SKM-1 treated with dmso at 0.1 percent for 144 hours (cell line): ENCODE results near the gene CCNA2.

Source experiments
- DNase-seq: peaks from one replicate; lab custom pipeline; 2025; ENCODE audit not compliant: unreplicated experiment; lab: John Stamatoyannopoulos, UW

CCNA2 gene

DNA sequence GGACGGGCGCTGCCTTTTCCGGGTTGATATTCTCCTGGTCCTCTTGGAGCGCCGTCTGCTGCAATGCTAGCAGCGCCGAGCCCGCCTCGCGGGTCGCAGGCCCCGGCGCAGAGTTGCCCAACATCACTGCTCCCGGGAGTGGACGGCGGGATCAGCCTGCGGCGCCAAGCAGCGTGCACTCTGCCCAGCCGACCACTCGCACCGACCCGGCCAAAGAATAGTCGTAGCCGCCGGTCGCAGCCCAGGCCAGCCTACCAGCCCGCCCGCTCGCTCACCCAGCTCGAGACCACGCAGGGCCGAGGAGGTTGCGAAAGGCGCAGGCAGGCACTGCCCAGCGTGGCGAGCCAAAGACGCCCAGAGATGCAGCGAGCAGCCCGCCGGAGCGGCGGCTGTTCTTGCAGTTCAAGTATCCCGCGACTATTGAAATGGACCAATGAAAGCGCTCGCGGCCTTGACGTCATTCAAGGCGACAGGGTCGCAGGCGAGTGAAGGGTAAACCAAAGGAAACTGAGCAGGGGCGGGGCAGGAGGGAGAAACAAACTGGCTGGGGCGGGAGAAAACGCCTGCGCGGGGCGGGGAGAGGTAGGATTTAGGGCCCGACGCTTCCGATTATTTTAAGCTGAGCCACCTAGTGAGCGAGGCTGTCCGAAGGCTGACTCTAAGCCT, at the start of gene CCNA2:
CCNA2 (minus strand) TSS at position 379 of the 666 bp plus-strand sequence; CDS start at position 124, 255 bp downstream.
- peak; percentile 96 for DNase-seq

DNA sequence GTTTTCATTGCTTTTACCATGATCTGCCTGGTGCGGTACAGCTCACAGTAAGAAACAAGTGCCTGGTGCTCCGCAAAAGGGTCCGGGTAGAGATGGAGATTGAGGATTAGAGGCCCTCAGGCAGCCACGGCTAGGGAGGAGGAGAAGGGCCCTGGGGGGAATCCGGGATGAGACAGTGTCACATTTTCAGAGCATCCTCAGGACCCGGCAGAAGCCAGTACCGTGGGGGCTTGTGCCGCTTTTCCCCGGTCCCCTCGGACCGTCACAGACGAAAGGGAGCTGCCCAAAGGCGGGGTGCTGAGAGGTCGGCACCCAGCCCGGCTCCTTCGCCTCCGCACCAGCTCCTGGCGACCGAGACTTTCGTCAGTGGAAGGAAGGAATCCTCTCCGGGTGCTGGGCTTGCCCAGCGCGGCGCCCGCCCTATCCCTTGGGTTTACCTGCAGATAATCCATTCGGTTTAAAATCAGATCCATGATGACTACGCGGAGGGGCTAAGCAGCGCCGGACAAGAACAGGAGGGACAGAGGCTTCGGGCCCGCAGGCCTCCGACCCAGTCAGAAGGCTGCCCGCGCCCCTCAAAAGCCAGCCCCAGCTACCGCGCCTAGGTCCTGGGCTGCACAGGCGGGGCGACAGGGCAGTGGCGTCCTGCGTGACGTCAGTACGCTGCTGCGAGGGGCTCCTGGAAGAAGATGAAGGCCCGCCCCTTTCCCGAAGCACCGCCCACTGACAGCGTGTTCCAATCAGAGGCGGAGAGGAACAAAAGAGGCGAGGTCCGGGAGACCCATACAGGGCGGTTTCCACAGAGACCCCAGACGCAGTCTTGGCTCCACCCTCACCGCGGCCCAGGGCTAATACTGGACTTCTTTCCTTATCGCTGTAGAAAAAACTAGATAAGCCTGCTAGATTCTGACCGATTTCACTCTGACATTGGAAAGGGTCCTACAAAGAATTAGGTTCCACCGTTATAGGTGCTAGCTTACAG, 46.4 kb upstream of the CCNA2 start, which contains the start of gene BBS7:
BBS7 (minus strand) TSS at position 634 of the 982 bp plus-strand sequence; CDS start at position 473, 161 bp downstream.
- peak; percentile 93 for DNase-seq

DNA sequence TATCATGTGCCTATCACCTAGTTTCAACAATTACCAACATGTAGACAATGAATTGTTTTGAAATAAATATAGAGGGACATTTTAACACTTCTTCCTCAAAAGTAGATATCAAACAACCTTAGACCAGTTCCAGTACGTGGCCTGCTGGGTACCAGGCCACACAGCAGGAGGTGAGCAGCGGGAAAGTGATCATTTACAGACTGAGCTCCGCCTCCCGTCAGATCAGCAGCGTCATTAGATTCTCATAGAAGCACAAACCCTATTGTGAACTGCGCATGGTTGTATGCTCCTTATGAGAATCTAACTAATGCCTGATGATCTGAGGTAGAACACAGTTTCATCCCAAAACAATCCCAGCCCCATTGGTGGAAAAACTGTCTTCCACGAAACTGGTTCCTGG, 40.1 kb upstream of the CCNA2 start:
- DNase-seq = no peak

DNA sequence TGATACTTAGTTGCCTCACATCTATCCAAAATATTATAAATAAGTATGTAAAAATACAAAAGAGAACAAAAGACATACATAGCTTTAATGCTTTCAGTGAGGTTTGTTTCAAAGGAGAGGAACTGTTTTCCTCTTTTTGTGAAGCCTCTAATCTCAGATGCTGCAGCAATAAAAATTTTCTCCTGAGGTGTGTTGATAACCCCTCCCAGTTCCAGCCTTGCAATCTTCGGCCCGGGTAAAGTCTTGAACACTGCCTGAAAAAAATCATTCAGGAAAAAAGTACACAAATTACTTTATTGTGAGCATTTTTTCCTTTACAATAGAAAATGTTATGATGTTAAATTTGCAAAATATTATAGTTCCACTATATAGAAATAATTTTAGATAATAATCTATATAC, 37.7 kb upstream of the CCNA2 start:
- no peak for DNase-seq

DNA sequence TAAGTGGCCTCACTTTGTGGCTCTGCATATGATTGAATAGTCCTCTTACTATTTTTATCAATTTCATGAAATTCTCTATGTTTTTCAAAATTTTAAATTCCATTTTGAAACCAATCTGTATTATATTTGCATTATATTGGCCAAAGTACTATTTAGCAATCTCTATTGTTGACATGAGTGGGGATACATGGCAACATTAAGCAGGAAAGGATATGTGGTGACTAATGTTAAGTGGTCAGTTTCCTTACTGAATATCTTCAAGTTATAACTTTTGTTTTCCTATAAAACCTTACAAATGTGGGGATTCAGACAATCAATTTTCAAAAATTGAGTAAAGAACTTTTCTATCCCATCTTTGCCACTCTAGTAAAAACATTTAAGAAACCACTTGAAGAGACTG, 36.4 kb upstream of the CCNA2 start:
- no peak for DNase-seq

DNA sequence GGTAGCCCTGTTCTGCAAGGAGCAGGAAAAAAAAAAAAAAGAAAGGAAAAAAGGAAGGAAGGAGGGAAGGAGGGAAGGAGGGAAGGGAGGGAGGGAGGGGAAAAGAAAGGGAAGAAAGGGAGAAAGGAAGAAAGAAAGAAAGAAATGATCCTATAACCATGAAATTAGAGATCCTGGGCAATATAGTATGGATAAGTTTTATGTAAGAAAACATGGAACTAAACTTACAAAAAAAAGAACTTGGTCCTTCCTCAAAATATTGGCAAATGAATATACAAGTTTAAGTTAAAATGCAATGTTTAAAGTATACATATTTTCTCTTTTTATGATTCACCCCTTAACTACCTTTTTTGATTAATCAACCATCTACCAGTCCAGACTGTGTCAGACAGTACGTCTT, 27.7 kb upstream of the CCNA2 start:
- no peak for DNase-seq

DNA sequence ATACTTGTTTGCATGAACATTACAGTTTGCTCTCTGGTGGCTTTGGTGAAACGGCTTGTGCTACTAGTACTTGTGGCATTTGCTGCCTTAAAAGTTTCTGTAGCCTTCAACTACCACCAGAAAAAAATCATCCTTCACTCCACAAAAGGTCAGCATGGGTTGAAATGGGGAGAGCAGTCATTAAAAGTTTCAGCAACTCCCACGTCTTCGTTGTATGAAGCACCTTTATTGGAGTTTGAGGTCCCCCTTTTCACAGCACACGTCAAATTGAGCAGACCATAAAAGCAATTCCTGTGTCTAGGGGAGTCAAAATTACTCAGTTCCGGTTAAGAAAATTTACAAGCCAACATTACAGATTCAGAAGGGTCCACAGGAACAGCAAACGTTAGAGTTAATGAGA, 23.0 kb upstream of the CCNA2 start:
- no peak for DNase-seq

DNA sequence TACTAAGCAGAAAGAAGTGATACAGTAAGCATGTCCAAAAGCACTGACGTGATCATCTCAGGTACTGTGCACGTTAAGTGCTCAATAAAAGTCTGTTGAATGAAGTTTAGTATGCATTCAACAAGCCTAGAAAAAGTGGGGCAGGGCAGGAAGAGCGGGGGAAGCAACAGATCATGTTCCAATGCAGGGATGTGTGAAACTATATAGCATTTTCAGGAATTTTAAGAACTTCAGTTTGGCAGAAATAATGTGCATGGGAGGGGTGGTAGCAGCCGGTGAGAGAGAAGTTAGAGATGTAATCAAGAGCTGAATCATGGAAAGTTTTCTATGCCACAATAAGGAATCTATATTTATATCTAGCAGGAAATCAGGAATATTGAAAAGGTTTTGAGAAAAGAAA, 19.2 kb upstream of the CCNA2 start:
- no peak for DNase-seq

DNA sequence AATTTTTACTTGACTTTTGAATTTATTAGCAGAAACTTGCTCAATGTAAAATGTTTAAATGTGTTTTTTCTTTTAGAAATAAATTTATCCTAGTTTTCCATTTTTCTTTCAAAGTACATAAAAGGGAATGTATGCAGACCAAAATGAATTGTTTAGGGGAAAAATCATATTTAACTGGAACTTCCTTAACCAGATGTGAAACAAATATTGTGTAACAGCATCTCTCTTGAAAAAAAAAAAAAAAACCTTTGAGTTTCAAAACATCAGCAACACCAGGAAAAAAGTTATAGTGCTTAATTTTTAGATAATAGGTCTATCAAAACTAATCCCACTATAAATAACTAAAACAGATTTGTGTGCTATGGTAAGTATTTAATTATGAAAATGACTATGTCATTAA, 14.5 kb upstream of the CCNA2 start:
- DNase-seq = no peak

DNA sequence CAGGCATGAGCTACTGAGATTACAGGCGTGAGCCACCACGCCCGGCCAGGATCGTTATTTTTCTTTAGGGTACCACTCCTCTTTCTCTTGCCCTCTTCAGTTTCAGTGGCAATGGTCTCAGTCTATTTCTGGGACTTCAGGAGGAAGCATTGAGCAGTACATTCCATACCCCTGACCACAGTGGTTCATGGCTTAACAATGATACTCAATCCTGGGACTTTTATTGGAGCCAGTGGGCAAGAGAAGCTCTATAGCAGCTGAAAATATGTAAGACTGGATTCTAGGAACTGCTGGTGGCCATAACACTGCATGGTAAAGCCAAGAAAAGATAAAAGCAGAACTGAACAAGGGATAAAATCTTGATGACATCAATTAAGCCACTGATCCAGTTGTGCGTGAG, 5.8 kb upstream of the CCNA2 start:
- no peak for DNase-seq

DNA sequence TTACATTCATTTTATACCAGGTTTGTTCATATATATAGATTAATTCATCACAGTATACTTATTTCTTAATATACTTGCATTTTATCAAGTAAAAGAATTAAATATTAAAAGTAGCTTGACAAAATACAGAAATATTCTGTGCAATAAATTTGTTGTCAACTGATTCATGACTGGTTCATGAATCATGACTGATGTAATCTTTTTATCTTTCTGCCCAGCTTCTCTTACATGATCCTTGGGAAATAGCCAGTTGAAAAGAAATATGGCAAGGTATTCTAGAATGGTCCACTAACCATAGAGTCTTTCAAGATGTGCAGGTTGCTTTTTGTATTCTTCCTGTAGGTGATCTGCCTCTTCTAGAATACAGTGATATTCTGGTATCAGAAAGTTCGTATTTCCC, 4.2 kb upstream of the CCNA2 start:
- DNase-seq = no peak

DNA sequence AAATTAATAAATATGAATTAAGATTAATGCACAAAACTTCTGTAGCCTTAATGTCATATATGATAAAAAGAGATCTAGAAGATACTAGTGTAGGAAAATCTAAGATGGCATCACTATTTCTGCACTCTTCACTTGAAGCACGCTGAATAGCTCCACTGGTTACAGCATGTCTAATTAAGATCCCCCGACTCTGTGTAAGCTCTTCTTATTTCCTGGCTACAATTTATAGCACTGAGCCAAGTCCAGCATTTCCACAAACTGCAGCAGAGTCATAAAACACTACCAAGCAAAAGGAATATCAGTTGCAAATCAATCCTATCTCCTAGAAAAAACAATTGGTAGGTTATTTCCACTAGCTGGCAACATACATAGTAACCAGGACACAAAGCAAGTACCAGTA, 1.3 kb upstream of the CCNA2 start:
- DNase-seq = no peak

DNA sequence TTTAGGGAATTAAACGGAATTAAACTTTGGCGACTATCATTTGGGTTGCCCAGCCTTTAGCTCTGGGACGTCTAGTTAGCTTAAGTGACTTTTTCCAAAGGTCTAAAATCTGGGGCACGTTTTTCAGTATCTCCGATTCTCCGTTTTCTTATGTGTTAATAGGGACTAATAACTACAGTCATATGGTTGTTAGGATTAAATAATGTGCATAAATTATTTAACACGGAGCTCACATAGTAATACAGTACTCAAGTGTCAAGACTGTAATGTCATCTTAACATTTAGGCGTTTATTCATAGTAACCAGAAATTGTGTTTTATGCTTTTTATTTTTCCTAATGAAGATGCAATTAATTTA, 466 bp upstream of the CCNA2 start:
- no peak for DNase-seq

DNA sequence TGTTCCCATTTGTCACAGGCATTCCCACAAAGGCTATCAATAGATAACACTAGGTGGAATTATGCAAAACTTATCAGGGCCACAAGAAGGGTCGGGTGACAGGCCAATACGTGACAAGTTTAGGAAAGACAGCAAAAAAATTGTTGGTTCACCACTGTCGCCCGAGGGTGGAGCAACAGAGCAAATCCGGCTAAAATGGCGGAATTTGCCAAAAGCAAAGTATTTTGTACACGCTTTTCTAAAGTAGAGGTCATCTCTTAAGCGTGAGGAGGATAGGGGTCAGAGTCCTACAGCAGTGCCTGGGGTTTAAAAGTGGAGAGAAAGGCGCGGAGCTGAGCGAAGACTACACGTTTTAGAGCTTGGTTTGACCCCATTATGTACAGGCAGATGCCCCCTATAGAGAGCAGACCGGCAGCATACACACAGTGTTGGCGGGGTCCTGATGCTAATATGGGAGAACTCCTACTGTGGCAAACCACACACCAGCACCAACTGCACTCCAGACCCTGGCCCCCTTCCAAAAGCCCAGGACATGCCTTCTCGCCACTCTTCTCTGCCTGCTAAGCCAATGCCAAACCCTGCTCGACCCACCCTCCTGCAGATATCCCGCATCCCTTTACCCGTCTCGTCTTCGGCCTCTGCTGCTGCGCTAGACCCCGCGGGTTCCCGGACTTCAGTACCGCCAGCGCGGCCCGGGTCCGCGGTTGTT, 733 bp downstream of the CCNA2 start:
- DNase-seq = peak; percentile 29

DNA sequence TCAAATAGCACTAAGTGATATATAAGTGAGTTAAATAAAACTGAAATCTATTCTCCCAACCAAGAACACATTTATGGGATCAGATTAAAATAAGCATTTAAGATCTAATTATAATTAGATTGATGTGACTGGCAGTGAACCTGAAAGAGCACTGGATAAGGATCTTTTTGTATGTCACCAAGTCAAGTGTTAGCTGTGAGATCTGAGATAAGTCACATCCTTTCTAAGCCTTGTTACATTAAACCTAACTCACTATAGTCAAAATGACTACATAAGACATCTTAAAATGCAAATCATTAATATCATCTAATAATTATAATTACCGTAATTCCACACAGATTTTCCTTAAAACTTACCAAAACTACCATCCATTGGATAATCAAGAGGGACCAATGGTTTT, 1.6 kb downstream of the CCNA2 start:
- no peak for DNase-seq

DNA sequence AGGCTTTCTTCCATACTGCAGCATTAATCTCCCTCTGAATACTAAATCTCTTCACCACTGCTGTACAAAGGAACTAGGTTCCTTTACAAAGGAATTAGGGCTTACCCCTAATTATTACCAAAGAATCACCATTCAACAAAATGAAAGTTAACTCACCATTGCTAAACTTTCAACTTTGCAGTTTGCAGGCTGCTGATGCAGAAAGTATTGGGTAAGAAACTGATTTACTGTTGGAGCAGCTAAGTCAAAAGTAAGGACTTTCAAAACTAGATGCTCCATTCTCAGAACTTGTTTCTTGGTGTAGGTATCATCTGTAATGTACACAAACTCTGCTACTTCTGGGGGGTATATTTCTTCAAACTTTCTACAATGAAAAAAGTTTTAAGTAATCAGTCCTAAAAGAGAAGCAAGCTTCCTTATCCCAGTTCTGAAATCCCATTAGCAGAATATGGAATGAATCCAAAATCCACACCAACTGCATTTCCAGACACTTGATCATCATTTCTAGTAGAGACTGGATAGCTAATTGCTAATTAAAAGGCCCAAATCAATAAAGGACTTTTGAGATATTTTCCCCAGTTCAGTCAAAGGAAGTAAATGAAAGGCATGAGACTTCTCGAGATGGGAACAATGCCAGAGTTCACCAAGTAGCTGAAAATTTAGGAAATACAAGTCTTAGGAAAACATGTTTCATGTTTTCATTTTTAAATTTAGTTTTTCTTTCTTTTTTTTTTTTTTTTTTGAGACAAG, 4.3 kb downstream of the CCNA2 start:
- no peak for DNase-seq

DNA sequence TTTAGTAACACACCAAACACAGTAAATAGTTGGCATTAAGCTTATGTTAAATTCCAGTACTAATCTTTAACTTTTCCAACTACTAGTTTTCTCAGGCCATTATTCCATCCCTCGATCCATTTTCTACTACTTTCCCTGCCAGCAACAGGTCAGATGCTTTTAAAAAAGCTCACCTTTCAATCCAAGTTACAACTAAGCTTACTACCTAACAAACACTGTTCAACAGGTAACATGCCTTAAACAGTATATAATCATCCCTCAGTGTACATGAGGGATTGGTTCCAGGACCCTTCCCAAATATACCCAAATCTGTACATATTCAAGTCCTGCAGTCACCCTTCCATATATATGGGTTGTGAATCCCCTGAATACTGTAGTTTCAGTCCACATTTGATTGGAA, 5.5 kb downstream of the CCNA2 start:
- no peak for DNase-seq

DNA sequence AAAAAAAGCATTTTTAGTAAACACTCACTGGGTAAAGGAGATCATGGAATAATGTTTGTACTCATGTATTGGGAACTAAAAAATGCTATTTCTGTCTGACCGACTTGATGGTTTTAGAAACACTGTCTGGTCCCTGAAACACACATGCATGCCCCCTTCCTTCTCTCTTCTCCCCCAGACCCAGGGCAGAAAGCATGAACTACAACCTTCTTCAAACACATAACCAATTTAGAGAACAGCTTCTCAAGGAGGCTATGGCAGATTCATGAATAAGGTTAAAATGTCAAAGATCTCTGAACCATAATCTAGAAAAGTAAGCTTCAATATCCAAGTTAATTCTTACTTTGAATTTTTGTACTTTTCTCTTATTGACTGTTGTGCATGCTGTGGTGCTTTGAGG, 6.0 kb downstream of the CCNA2 start:
- no peak for DNase-seq

DNA sequence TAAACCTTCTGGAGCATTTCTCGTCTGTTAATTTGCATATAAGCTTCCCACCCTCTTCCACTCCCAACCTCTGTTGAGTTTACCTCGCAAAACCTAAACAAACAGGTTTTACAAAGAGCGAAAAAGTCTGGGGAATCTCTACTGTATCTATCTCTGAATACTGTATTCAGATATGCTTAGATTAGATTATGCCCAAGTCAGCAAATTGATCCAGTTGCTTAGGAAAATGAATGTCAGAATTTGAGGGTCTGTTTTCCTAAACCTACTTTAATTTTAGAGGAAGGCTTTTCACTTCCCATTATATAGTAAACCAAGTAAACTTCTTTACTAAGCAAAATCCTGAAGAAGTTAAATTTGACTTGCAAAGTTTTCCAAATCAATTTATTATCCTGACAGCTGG, 6.7 kb downstream of the CCNA2 start:
- no peak for DNase-seq

DNA sequence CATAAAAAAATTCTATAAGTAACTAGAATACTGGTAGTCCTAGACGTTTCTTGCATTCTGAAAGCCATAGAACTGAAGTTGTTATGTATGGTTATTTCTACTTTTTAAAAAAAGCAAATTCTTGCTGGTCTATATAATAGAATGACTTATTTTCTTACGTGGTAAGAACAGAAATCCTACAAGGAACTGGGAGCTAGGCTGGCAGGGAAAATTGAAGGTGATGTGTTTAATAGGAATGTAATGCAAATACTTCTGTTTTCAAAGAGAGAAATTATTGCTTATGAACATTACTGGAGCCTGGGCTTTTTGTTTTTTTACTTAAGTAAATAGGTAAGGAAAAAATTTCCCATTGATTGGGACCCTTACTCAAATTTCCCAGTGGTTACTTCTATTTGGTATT, 8.9 kb downstream of the CCNA2 start:
- no peak for DNase-seq

DNA sequence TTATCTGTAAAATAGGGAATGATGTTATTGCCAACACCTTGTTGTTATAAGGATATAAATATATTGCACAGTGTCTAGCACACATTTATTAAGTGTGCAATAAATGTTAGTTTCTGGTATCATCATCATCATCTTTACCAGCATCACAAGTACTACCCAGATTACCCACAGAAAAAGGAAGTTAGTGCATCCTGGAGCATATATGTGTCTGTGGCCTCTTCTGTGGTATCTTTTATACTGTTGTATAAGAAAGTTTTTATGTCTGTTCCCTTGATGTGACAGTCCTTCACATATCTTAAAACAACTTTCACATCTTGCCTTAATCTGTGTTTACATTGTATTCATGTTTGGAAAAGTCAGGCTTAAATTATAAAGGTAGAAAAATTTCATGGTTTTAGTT, 12.6 kb downstream of the CCNA2 start:
- DNase-seq = no peak
